HG02610 (cell line): ENCODE results near the gene NDRG4.

Experiments
- ATAC-seq: cut with Tn5 transposase; IDR thresholded peaks from one replicate; pipeline ENCODE4 v1.9.1; 2021; ENCODE audit warnings: mild to moderate bottlenecking, moderate library complexity; ENCODE audit not compliant: unreplicated experiment

Gene NDRG4

DNA sequence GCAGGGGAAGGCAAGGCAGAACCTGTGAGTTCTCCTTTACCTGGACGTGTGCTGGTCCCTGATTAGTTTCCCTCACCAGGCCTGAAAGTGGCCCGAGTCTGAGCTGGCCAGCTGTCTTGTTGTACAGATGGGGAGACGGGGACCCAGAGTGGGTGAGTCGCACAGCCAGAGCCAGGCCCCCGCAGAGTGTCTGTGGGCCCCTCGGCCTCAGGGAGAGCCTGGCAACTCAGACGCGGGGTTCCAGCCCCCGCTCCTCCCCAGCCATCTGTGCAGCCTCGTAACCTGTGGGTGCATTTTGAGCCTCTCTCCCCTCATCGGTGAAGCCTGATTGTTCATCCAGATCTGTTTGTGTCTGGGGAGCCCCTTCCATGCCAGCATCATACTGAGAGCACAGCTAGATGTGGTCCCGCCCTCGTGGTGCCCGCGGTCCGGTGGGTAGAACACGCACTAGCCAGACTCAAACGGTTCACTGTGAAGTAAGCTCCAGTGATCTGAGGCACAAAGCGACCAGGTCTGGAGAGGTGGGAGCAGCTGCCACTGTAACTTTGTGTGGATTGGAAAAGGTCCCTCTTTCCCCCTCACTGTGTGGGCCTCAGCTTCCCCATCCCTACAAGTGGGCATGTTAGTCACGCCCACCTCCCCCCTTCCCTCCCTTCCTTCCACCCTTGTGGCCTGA is 6.0 kb upstream of the NDRG4 start:
- ATAC-seq: no peak

DNA sequence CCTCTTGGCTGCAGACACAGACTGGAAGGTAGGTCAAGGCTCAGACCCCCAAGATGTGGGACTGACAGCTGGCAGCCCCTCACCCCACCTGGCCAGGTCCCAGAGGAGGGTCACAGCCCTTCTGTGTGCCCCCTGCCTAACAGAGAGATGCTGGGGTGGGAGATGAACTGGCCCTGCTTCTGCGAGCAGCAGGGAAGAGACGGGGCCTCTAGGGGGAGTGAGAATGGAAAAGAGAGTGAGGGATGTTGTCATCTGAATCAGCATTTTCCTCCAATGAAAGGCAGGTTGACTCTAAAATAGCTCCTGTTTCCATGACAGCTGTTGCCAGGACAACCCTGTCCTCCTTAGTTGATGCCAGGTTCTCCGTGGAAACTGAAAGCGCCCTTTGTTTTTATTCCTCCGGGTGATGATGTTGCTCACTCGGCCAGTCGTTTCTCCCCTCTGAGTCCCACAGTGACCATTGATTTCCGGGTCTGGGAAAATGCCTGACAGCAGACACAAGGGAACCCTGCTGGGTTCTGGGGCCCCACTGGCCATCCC is 4.9 kb upstream of the NDRG4 start:
- peak; percentile 73 for ATAC-seq

DNA sequence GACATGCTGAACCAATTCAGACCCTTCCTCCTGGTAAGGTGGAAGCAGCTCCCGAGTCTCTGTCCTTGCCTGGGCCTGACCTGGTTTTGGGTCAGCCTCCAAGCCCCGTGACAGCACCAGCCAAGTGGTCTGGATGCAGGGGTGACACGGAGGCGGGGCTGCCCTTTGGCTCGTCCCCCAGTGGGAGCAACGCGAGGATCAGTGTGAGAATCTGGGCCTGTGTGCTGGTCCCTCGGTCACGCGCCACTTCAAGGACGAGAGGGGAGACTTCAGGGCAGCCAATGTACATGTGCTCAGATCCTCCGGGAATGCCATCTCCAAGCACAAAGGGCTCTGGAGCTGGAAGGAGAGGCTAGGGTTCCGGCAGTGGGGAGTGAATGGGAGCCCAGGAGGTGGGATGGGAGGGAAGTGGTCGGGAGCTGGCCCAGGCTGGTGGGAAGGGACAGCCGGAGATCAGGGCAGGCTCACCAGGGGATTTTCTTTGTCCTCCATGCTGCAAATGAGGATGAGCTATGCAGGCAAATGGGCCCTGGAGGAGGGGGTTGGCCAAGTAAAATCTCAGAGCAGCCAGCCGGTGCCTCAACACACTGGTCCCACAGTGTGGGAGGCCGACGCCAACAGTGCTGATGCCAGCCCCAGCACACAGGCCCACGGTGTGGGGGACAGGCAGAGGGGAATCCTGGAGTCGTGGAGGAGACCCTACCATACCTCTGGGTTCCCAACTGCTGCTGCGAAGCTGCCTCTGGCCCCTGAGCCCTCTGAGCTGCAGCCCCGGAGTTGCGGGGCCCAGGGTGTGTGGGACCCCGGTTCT is 4.2 kb upstream of the NDRG4 start:
- ATAC-seq: no peak

DNA sequence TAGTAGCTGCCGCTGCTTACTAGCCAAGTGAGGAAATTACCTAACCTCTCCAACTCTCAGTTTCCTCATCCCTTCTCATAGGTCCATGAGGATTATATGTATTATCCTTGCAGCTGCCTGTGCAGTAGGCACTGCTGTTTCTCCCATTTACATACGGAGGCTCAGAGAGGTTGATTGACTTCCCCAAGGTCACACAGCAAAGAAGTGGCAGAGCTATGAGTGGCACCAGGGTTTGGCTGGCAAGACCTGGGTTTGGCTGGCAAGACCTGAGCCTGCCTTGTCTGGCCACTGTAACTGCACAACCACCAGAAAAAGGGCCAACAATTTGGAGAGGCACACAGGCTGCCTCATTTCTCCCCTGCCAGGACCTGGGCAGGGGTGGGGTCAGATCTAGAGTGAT is 2.5 kb upstream of the NDRG4 start:
- no peak for ATAC-seq

DNA sequence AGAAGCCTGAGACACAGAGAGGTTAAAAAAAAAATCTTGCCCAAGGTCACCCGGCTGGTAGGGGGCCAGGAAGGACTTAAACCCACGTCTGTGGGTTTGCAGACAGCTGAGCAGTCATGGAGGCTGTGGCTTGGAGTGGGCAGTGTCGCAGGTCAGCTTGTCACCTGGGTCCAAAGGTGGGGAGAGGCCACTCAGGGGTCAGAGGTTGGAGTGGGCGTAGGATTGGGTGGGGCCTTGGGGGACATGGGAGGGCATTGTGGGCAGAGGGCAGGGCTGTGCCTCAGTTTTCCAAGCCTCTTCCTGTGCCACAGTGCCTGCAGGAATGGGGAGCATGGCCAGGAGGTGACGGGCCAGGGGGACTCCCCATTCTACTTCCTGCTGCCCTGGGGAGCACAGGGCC is 2.0 kb upstream of the NDRG4 start:
- ATAC-seq: no peak

DNA sequence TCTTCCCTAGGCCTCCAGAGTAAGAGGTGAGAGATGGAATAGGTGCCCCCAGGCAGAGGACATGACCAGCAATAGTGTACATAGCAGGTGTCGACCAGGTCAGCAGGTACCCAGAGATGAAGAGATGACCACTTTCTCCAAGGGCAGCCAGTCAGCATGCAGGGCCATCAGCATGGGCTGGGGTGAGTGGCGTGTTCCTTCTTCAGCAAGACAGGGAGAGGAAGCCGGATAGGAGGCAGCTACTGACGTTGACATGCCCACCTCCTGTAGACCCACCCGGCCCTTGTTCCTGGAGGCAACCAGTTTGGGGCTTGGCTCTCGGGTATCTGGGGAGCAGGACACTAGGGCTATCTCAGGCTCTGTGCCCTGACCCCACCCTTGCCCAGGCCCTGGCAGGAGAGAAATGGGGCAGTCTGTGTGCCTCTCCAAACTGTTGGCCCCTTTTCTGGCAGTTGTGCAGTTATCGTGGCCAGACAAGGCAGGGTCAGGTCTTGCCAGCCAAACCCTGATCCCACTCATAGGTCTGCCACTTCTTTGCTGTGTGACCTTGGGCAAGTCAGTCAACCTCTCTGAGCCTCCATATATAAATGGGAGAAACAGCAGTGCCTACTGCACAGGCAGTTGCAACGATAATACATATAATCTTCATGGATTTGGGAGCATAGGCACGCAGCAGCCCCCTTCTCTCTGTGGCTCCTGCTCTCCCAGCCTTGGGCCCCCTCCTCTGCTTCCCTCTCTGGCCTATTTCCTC is 1.4 kb upstream of the NDRG4 start:
- no peak for ATAC-seq

- ATAC-seq: no peak
Measured at GRCh38 chr16:58499092-58499511, 841 bp upstream of the NDRG4 start.

GRCh38 chr16:58500430-58501241 is 693 bp downstream of the NDRG4 start:
- ATAC-seq: no peak

DNA sequence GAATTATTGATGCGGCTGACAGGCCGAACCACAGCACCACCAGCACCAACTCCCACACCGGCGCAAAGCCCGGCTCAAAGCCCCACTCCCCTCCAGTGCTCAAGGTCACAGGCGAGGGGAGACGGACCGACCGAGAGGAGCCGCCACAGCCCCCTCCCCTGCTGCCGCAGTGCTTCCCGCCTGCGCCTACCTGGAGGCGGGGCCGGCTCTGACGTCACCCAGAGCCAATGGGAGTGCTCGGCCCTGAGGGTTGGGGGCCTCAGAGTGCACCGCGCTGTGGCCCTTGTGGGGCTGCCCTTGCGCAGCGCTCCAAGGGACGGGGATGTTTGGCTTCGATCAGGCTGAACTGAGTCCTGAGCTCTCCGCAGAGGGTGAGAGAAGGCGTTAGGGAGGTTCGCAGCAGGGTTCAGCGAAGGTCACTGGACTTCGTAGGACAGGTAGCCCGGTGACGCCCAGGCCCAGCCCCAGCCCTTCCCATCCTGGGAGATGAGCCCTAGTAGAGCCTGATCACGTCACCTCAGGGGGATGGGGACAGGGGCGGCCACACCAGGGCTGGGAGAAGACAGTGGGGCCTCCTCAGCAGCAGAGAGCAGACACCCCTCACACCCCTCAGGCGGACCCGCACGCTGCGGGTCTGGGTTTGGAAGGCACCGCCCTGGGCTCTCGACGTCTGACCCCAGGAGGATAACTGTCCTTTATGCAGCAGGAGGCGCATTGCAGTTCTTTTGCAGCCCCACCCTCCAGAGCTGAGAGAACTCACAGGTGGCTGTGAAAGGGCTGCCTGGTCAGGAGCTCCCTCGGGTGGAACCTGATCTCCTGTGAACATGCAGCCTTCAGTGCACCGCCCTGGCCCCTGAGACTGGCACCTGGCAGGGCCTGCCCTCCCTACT is 1.5 kb downstream of the NDRG4 start:
- no peak for ATAC-seq

DNA sequence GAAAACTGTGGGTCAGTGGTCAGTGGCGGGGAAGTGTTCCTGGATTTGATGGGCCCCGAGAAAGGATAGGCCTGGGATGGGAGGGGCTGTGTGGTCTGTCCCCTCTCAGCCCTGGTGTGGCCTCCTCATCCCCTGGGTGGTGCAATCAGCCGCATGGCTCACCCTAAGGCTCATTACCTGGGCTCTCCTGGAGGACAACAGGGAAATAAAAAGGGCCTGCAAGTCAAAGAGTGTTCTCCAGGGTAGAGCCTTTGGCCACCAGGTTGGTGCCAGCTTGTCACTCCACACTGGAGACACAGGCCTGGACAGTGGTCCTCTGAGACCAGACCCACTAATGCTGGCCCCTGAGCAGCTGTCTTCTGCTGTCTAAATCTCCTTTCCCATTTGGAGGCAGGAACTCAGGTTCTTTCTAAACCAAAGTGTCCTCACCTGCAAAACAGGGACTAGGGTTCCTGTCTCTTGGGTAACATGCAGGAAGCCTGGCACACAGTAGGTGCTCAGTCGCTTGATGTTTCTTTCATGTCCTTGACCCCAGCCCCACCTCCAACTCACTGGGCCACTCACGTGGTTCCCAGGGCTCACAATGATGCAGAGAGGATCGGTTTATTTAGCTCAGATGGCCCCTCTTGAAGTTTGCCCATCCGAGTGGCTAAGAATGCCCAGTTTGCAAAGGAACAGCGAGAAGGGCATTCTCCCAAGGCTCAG is 2.4 kb downstream of the NDRG4 start:
- no peak for ATAC-seq

DNA sequence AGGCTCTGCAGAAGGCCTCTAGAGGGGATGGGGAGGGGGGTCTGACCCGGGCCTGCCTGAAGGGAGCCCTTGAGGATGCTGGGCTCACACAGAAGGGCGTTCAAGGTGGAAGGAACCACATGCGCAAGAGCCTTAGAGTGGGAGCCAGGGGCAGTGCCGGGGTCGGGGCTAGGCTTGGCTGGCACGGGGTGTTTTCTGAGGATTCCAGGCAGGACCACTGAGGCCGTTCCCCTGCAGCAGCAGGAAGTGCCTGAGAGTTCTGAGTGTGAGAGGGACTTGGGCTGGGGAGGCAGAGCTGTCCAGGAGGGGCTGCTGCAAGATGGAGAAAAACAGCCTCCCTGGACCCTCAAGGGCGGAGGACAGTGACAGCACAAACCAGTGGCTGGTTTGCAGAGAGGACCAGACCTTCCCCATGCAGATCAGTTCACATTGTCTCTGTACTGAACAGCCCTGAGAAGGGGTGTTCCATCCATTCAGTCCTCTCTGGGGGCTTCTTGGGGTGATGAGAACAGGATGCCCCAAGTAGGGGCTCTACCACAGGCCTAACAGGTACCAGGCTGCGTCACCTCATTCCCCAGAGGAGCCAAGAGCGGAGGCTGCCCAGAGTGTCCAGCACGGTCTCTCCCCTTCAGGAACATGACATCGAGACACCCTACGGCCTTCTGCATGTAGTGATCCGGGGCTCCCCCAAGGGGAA is 3.4 kb downstream of the NDRG4 start:
- ATAC-seq: no peak

- no peak for ATAC-seq
Measured at GRCh38 chr16:58503863-58504688, 4.1 kb downstream of the NDRG4 start.

GRCh38 chr16:58506241-58507194 is 6.6 kb downstream of the NDRG4 start:
- ATAC-seq: no peak

GRCh38 chr16:58507195-58507962 is 7.4 kb downstream of the NDRG4 start:
- ATAC-seq: no peak

DNA sequence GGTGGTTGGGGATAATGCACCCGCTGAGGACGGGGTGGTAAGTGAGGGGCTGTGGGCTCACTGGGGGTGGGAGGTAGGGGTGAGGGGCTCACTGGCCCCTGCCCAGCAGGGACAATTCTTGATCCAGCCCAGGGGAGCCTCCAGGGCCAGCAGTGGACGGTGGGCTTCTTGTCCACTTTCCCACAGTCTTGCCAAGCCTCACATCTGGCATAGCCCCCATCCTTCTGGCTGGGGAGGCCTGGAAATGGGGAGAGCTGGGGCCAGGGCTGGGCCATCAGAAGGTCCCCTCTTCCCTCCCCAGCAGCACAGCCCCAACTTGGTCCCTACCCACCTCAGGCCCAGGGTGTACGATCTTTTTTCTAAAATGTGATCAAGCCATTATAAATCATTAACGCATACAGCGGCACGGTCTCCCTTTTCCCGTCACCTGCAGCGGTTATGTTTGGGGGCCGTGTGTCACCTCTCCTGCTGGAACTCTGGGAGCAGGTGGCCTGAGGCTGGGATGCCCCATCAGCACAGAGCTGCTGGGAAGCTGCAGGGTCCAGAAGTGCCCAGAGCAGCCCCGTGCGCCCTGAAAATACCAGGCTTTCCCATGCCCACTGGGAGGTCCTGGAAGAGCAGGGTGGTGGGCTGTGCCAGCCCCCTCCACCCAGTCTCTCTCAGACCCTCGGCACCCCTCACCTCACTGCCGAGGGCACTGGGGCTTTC is 8.2 kb downstream of the NDRG4 start:
- ATAC-seq: no peak
